NCI-H446 (cell line): ENCODE results near the gene OR2AK2.
"Not testable (repeated sequence)": the region's sequence is repeated elsewhere in the genome, so short reads cannot be mapped to it uniquely, and the experiment has no call there.

Experiments used
- DNase-seq, 2 experiments: peaks; one replicate each; lab custom pipeline; 2025; lab: John Stamatoyannopoulos, UW

OR2AK2 gene

GRCh38 chr1:247964933-247965332, at the start of gene OR2AK2:
Gene OR2AK2 (plus strand): TSS chr1:247965233. CDS start chr1:247965377, 144 bp downstream.
- DNase-seq = no peak

- DNase-seq = no peak
Measured at GRCh38 chr1:247919952-247920351, 45.1 kb upstream of the OR2AK2 start, which contains the start of gene OR2T8. Gene OR2T8 (plus strand): TSS chr1:247920252. CDS start chr1:247921018, 766 bp downstream.

GRCh38 chr1:247923941-247924340, 41.1 kb upstream of the OR2AK2 start:
- DNase-seq = no peak

GRCh38 chr1:247924868-247925267, 40.2 kb upstream of the OR2AK2 start, which contains the start of gene OR2AJ1:
Gene OR2AJ1 (plus strand): TSS chr1:247924889. CDS start chr1:247933769, 8,880 bp downstream.
- DNase-seq = no peak

GRCh38 chr1:247933989-247934388, 31.0 kb upstream of the OR2AK2 start:
- no peak for DNase-seq

- DNase-seq = no peak
Measured at GRCh38 chr1:247935781-247936180, 29.3 kb upstream of the OR2AK2 start.

GRCh38 chr1:247936415-247936814, 28.6 kb upstream of the OR2AK2 start:
- no peak for DNase-seq

GRCh38 chr1:247936965-247937734, 27.9 kb upstream of the OR2AK2 start:
- not testable (repeated sequence) for DNase-seq

GRCh38 chr1:247942624-247943023, 22.4 kb upstream of the OR2AK2 start:
- DNase-seq = no peak

GRCh38 chr1:247948558-247948957, 16.5 kb upstream of the OR2AK2 start, which contains the start of gene OR2L8:
Gene OR2L8 (plus strand): TSS chr1:247948858. CDS start chr1:247948858, 0 bp downstream.
- no peak for DNase-seq

- DNase-seq = no peak
Measured at GRCh38 chr1:247953408-247953807, 11.6 kb upstream of the OR2AK2 start.

- DNase-seq = no peak
Measured at GRCh38 chr1:247961791-247962190, 3.2 kb upstream of the OR2AK2 start.

- DNase-seq = no peak
Measured at GRCh38 chr1:247962911-247963588, 2.0 kb upstream of the OR2AK2 start.

- DNase-seq = no peak
Measured at GRCh38 chr1:247966532-247967204, 1.6 kb downstream of the OR2AK2 start.

- DNase-seq = no peak
Measured at GRCh38 chr1:247992986-247993385, 28.0 kb downstream of the OR2AK2 start.

GRCh38 chr1:247998811-247999210, 33.8 kb downstream of the OR2AK2 start:
- no peak for DNase-seq

GRCh38 chr1:248000169-248000568, 35.1 kb downstream of the OR2AK2 start:
- no peak for DNase-seq

- no peak for DNase-seq
Measured at GRCh38 chr1:248007778-248008177, 42.7 kb downstream of the OR2AK2 start.

GRCh38 chr1:248009681-248010080, 44.6 kb downstream of the OR2AK2 start:
- DNase-seq = no peak

GRCh38 chr1:248013229-248013710, 48.2 kb downstream of the OR2AK2 start, which contains the start of gene OR2L5:
Gene OR2L5 (plus strand): TSS chr1:248013660. CDS start chr1:248021948, 8,288 bp downstream.
- no peak for DNase-seq

- no peak for DNase-seq
Measured at GRCh38 chr1:248015803-248016202, 50.8 kb downstream of the OR2AK2 start.
